H9 (cell line): ENCODE results near the gene ZNF287. TPM values are rescaled to one million over a fixed set of nuclear protein-coding genes. Genes with fewer than 3 reads are reported as not detected.

ENCODE experiments used
- DNase-seq: peaks from one replicate; pipeline ENCODE4 v3.0.0-alpha.2; 2017
- H2AFZ ChIP-seq: one replicate; pipeline ENCODE4 v1.6.1; 2013; ENCODE audit warnings: mild to moderate bottlenecking, low read length, control low read depth, moderate library complexity
- H2AK5ac ChIP-seq: 2 replicates; pipeline ENCODE4 v1.6.1; 2013; ENCODE audit warnings: low read length, control low read depth, mixed read lengths; ENCODE audit not compliant: insufficient read length
- H2BK120ac ChIP-seq: one replicate; pipeline ENCODE4 v1.6.1; 2013; ENCODE audit warnings: low read depth, mild to moderate bottlenecking, low read length, control low read depth, inconsistent platforms; ENCODE audit not compliant: poor library complexity, severe bottlenecking
- H2BK12ac ChIP-seq: 2 replicates; pipeline ENCODE4 v1.6.1; 2013; ENCODE audit warnings: low read length, control low read depth, mixed read lengths, low read depth; ENCODE audit not compliant: insufficient read length
- H2BK15ac ChIP-seq: 2 replicates; pipeline ENCODE4 v1.6.1; 2013; ENCODE audit warnings: low read depth, low read length, control low read depth
- H2BK20ac ChIP-seq: one replicate; pipeline ENCODE4 v1.6.1; 2013; ENCODE audit warnings: low read depth, mild to moderate bottlenecking, low read length, control low read depth, inconsistent platforms; ENCODE audit not compliant: poor library complexity, severe bottlenecking
- H2BK5ac ChIP-seq: 2 replicates; pipeline ENCODE4 v1.6.1; 2013; ENCODE audit warnings: low read length, control low read depth, mixed read lengths; ENCODE audit not compliant: insufficient read length
- H3K14ac ChIP-seq: 2 replicates; pipeline ENCODE4 v1.6.1; 2013; ENCODE audit warnings: low read length, control low read depth; ENCODE audit not compliant: insufficient read depth
- H3K18ac ChIP-seq: 2 replicates; pipeline ENCODE4 v1.6.1; 2013; ENCODE audit warnings: low read depth, mild to moderate bottlenecking, mixed read lengths, low read length, control low read depth; ENCODE audit not compliant: insufficient read length
- H3K23ac ChIP-seq: 2 replicates; pipeline ENCODE4 v1.6.1; 2013; ENCODE audit warnings: low read length, control low read depth, mixed read lengths, low read depth; ENCODE audit not compliant: insufficient read length
- H3K23me2 ChIP-seq: 2 replicates; pipeline ENCODE4 v1.6.1; 2013; ENCODE audit warnings: low read depth, mild to moderate bottlenecking, mixed read lengths, low read length, control low read depth; ENCODE audit not compliant: insufficient read length, poor library complexity, severe bottlenecking
- H3K27ac ChIP-seq: 2 replicates; pipeline ENCODE4 v1.5.1; 2013; ENCODE audit warnings: low read length, control low read depth, mixed read lengths, low read depth; ENCODE audit not compliant: insufficient read length
- H3K27me3 ChIP-seq: 2 replicates; pipeline ENCODE4 v1.6.1; 2013; ENCODE audit warnings: low read length, control low read depth, inconsistent platforms; ENCODE audit not compliant: insufficient read depth
- H3K4ac ChIP-seq: 2 replicates; pipeline ENCODE4 v1.6.1; 2013; ENCODE audit warnings: low read depth, mild to moderate bottlenecking, control low read depth, inconsistent platforms, low read length, moderate library complexity
- H3K4me1 ChIP-seq: 2 replicates; pipeline ENCODE4 v1.6.1; 2013; ENCODE audit warnings: low read length, control low read depth, inconsistent platforms; ENCODE audit not compliant: insufficient read depth
- H3K4me2 ChIP-seq: 2 replicates; pipeline ENCODE4 v1.6.1; 2013; ENCODE audit warnings: low read length, control low read depth, mixed read lengths; ENCODE audit not compliant: insufficient read length, insufficient read depth
- H3K56ac ChIP-seq: 2 replicates; pipeline ENCODE4 v1.6.1; 2013; ENCODE audit warnings: low read depth, mild to moderate bottlenecking, mixed read lengths, low read length, control low read depth; ENCODE audit not compliant: insufficient read length
- H3K79me1 ChIP-seq: 2 replicates; pipeline ENCODE4 v1.6.1; 2013; ENCODE audit warnings: low read depth, mild to moderate bottlenecking, moderate library complexity, low read length, control low read depth, inconsistent platforms; ENCODE audit not compliant: insufficient read depth, poor library complexity, severe bottlenecking
- H3K79me2 ChIP-seq: 2 replicates; pipeline ENCODE4 v1.6.1; 2013; ENCODE audit warnings: low read length, control low read depth, inconsistent platforms; ENCODE audit not compliant: insufficient read depth
- H3K9ac ChIP-seq: 2 replicates; pipeline ENCODE4 v1.6.1; 2013; ENCODE audit warnings: low read length, control low read depth, mixed read lengths; ENCODE audit not compliant: insufficient read length; ENCODE audit errors: extremely low read depth
- H3K9me3 ChIP-seq: one replicate; pipeline ENCODE4 v1.6.1; 2013; ENCODE audit warnings: low read depth, low read length, inconsistent platforms; ENCODE audit not compliant: control insufficient read depth
- H3T11ph ChIP-seq: one replicate; pipeline ENCODE4 v1.6.1; 2013; ENCODE audit warnings: mild to moderate bottlenecking, low read length, control low read depth, inconsistent platforms
- H4K20me1 ChIP-seq: one replicate; pipeline ENCODE4 v1.6.1; 2013; ENCODE audit not compliant: control insufficient read depth, insufficient read length, insufficient read depth
- H4K5ac ChIP-seq: 2 replicates; pipeline ENCODE4 v1.6.1; 2013; ENCODE audit warnings: low read depth, mild to moderate bottlenecking, mixed read lengths, low read length, control low read depth; ENCODE audit not compliant: insufficient read length
- H4K8ac ChIP-seq: replicated peaks from 2 replicates; pipeline ENCODE4 v1.6.1; 2013; ENCODE audit warnings: low read length, control low read depth, mixed read lengths, low read depth; ENCODE audit not compliant: insufficient read length
- H4K91ac ChIP-seq: 2 replicates; pipeline ENCODE4 v1.6.1; 2013; ENCODE audit warnings: low read depth, mild to moderate bottlenecking, moderate library complexity, mixed read lengths, low read length, control low read depth; ENCODE audit not compliant: insufficient read length
- H3K27ac Mint-ChIP-seq, 3 experiments: 2 replicates in 2 of 3; 3 replicates in 1 of 3; pipeline ENCODE4 v1.8.0; 2020 to 2021; ENCODE audit warnings: mixed read lengths in 3 of 3, mild to moderate bottlenecking in 1 of 3, moderate library complexity in 1 of 3
- H3K27me3 Mint-ChIP-seq: 2 replicates; pipeline ENCODE4 v1.8.0; 2021; ENCODE audit warnings: low read depth, mild to moderate bottlenecking, moderate library complexity, mixed read lengths
- H3K36me3 Mint-ChIP-seq, 3 experiments: 2 replicates in 2 of 3; 3 replicates in 1 of 3; pipeline ENCODE4 v1.8.0; 2020 to 2021; ENCODE audit warnings: low read depth in 3 of 3, mixed read lengths in 3 of 3; ENCODE audit not compliant: insufficient read depth in 1 of 3
- H3K4me1 Mint-ChIP-seq, 2 experiments: 2 replicates each; pipeline ENCODE4 v1.8.0; 2020; ENCODE audit warnings: mixed read lengths in 2 of 2
- H3K4me3 Mint-ChIP-seq, 2 experiments: 2 replicates in 1 of 2; 3 replicates in 1 of 2; pipeline ENCODE4 v1.8.0; 2020 to 2021; ENCODE audit warnings: mild to moderate bottlenecking in 2 of 2, mixed read lengths in 2 of 2, moderate library complexity in 1 of 2
- H3K9me3 Mint-ChIP-seq, 2 experiments: 2 replicates in 1 of 2; 3 replicates in 1 of 2; pipeline ENCODE4 v1.8.0; 2020; ENCODE audit warnings: mild to moderate bottlenecking in 2 of 2, mixed read lengths in 2 of 2, moderate library complexity in 1 of 2
- CTCF ChIP-seq: fragments of 200-600 bp; sonication (generic); conservative IDR thresholded peaks from 3 replicates; pipeline ENCODE4 v1.8.0; 2021; ENCODE audit warnings: antibody characterized with exemption, mild to moderate bottlenecking
- WGBS: extraction: QIAGEN DNeasy Blood & Tissue Kit; methylation state at CpG from one replicate; pipeline ENCODE4 v1.1.7; 2013; ENCODE audit warnings: missing lambda C conversion rate, low lambda C conversion rate, mixed read lengths; ENCODE audit not compliant: insufficient read length; ENCODE audit errors: extremely low coverage; 5-methylcytosine and 5-hydroxymethylcytosine counted together
- total RNA-seq: library from RNA; stranded (reverse); gene quantifications from 2 replicates; pipeline ENCODE4 v1.2.1, GENCODE V29; 2021

Gene ZNF287
- total RNA-seq, 1 experiment from 2014 or later: 7.1 TPM

GRCh38 chr17:16573466-16573865 is 4.5 kb upstream of the ZNF287 start:
- no peaks in the 10 kb centered on the region for H4K20me1 ChIP-seq
- H3K14ac ChIP-seq: no peak overlapping the region
- no peak overlapping the region for H3K56ac ChIP-seq
- WGBS: no CpG with 5 or more reads among the region's 2 CpGs
- no peak overlapping the region for H2AK5ac ChIP-seq
- peaks cover 5% of the 10 kb centered on the region for H3K23me2 ChIP-seq
- no peak overlapping the region for H2BK15ac ChIP-seq
- H3K9me3 ChIP-seq: no peaks in the 10 kb centered on the region
- no peak overlapping the region for H3K18ac ChIP-seq
- H2BK5ac ChIP-seq: no peak overlapping the region
- no peaks in the 10 kb centered on the region for H3K4me1 ChIP-seq
- no peak overlapping the region for H2BK12ac ChIP-seq
- H3K4ac ChIP-seq: no peak overlapping the region
- no peaks in the 10 kb centered on the region for H3K79me2 ChIP-seq
- H4K91ac ChIP-seq: no peak overlapping the region
- Mint-ChIP-seq H3K36me3 (no peaks in the 10 kb centered on the region), H3K4me1 (peaks cover 3% of the 10 kb centered on the region in 2 experiments; a peak in 2 of 4 replicates), H3K27ac (no peak overlapping the region), H3K9me3 (no peaks in the 10 kb centered on the region; a peak in 2 of 5 replicates), H3K27me3 (peaks cover 49% of the 10 kb centered on the region), H3K4me3 (no peak overlapping the region)
- no peak overlapping the region for H3K23ac ChIP-seq
- H2AFZ ChIP-seq: no peak overlapping the region
- no peak for DNase-seq
- H3K4me2 ChIP-seq: no peak overlapping the region
- H3K27me3 ChIP-seq: peaks cover under 1% of the 10 kb centered on the region; the same call in 1 of the 2 replicates
- no peak overlapping the region for H3K9ac ChIP-seq
- no peak overlapping the region for H3K27ac ChIP-seq
- H4K8ac ChIP-seq: no peak overlapping the region
- H2BK20ac ChIP-seq: no peak overlapping the region
- no peaks in the 10 kb centered on the region for H3K79me1 ChIP-seq
- no peak overlapping the region for H4K5ac ChIP-seq
- TF ChIP-seq CTCF: no peak
- H2BK120ac ChIP-seq: no peak overlapping the region
- no peak overlapping the region for H3T11ph ChIP-seq
